Parathyroid adenoma (tissue), 2 donors: Measurements from ENCODE around the gene TOR1B.

ENCODE experiments used
- H2AFZ ChIP-seq: fragments of 300-600 bp; sonication (generic); one replicate; pipeline ENCODE4 v1.7.0; 2017; ENCODE audit warnings: antibody characterized with exemption, mild to moderate bottlenecking
- H3K27ac ChIP-seq: fragments of 300-600 bp; sonication (generic); one replicate; pipeline ENCODE4 v1.7.0; 2017
- H3K27me3 ChIP-seq: fragments of 300-600 bp; sonication (generic); one replicate; pipeline ENCODE4 v1.7.0; 2017; ENCODE audit warnings: low read length; ENCODE audit not compliant: control insufficient read depth, insufficient read depth
- H3K36me3 ChIP-seq: fragments of 300-600 bp; sonication (generic); one replicate; pipeline ENCODE4 v1.7.0; 2017; ENCODE audit warnings: low read length; ENCODE audit not compliant: control insufficient read depth, insufficient read depth
- H3K4me1 ChIP-seq: fragments of 300-600 bp; sonication (generic); one replicate; pipeline ENCODE4 v1.7.0; 2017; ENCODE audit warnings: control low read depth
- H3K4me2 ChIP-seq: fragments of 300-600 bp; sonication (generic); one replicate; pipeline ENCODE4 v1.7.0; 2017; ENCODE audit warnings: low read length
- H3K4me3 ChIP-seq: fragments of 300-600 bp; sonication (generic); one replicate; pipeline ENCODE4 v1.7.0; 2017; ENCODE audit warnings: low read depth, low read length
- H3K79me2 ChIP-seq: fragments of 300-600 bp; sonication (generic); one replicate; pipeline ENCODE4 v1.7.0; 2017; ENCODE audit warnings: control low read depth
- H3K9ac ChIP-seq: fragments of 300-600 bp; sonication (generic); one replicate; pipeline ENCODE4 v1.7.0; 2017; ENCODE audit warnings: mild to moderate bottlenecking
- H3K9me3 ChIP-seq: fragments of 300-600 bp; sonication (generic); one replicate; pipeline ENCODE4 v1.7.0; 2017; ENCODE audit warnings: low read length; ENCODE audit not compliant: control insufficient read depth
- CTCF ChIP-seq: fragments of 300-600 bp; sonication (generic); IDR thresholded peaks from one replicate; pipeline ENCODE4 v1.7.0; 2017; ENCODE audit warnings: antibody characterized with exemption, mild to moderate bottlenecking
- donor health status: primary hyperparathyroidism.

TOR1B gene

GRCh38 chr9:129815278-129815677, 12.3 kb downstream of the TOR1B start:
- no peaks in the 10 kb centered on the region for H3K9me3 ChIP-seq
- H3K9ac ChIP-seq: no peak overlapping the region
- H3K27ac ChIP-seq: no peak overlapping the region
- H3K4me2 ChIP-seq: no peak overlapping the region
- H3K4me1 ChIP-seq: no peaks in the 10 kb centered on the region
- H3K79me2 ChIP-seq: no peaks in the 10 kb centered on the region
- H3K27me3 ChIP-seq: no peaks in the 10 kb centered on the region
- H3K36me3 ChIP-seq: no peaks in the 10 kb centered on the region
- no peak overlapping the region for H2AFZ ChIP-seq
- TF ChIP-seq CTCF: no peak
- no peak overlapping the region for H3K4me3 ChIP-seq

- H3K4me2 ChIP-seq: no peak overlapping the region
- no peaks in the 10 kb centered on the region for H3K4me1 ChIP-seq
- H3K27me3 ChIP-seq: no peaks in the 10 kb centered on the region
- H3K27ac ChIP-seq: no peak overlapping the region
- H3K9ac ChIP-seq: no peak overlapping the region
- H3K4me3 ChIP-seq: no peak overlapping the region
- H3K9me3 ChIP-seq: no peaks in the 10 kb centered on the region
- no peaks in the 10 kb centered on the region for H3K79me2 ChIP-seq
- no peak for TF ChIP-seq CTCF
- no peaks in the 10 kb centered on the region for H3K36me3 ChIP-seq
- H2AFZ ChIP-seq: no peak overlapping the region
Observed at GRCh38 chr9:129816501-129817435, 13.8 kb downstream of the TOR1B start.

- Histone ChIP-seq H3K4me1 (no peaks in the 10 kb centered on the region), H3K79me2 (no peaks in the 10 kb centered on the region), H2AFZ (no peak overlapping the region), H3K27ac (no peak overlapping the region), H3K36me3 (no peaks in the 10 kb centered on the region), H3K27me3 (no peaks in the 10 kb centered on the region), H3K4me2 (peak overlapping the region; percentile 87), H3K9ac (no peak overlapping the region), H3K4me3 (peak overlapping the region; percentile 45), H3K9me3 (no peaks in the 10 kb centered on the region)
- no peak for TF ChIP-seq CTCF
Observed at GRCh38 chr9:129822898-129823541, 20.0 kb downstream of the TOR1B start.

GRCh38 chr9:129823542-129823934, 20.6 kb downstream of the TOR1B start:
- H3K27me3 ChIP-seq: no peaks in the 10 kb centered on the region
- H3K9ac ChIP-seq: no peak overlapping the region
- no peak overlapping the region for H3K27ac ChIP-seq
- no peaks in the 10 kb centered on the region for H3K79me2 ChIP-seq
- H2AFZ ChIP-seq: peak overlapping the region; percentile 58
- no peaks in the 10 kb centered on the region for H3K9me3 ChIP-seq
- TF ChIP-seq CTCF: no peak
- no peaks in the 10 kb centered on the region for H3K4me1 ChIP-seq
- peak overlapping the region; percentile 79 for H3K4me2 ChIP-seq
- H3K4me3 ChIP-seq: peak overlapping the region; percentile 69
- no peaks in the 10 kb centered on the region for H3K36me3 ChIP-seq
